Measurements from ENCODE around the gene FAM120C. TPM values are rescaled to one million over a fixed set of nuclear protein-coding genes. Genes with fewer than 3 reads are reported as not detected.

The FAM120C gene
- total RNA-seq, 2 donors from 2014 or later, result 10.5 to 14.9 TPM

DNA sequence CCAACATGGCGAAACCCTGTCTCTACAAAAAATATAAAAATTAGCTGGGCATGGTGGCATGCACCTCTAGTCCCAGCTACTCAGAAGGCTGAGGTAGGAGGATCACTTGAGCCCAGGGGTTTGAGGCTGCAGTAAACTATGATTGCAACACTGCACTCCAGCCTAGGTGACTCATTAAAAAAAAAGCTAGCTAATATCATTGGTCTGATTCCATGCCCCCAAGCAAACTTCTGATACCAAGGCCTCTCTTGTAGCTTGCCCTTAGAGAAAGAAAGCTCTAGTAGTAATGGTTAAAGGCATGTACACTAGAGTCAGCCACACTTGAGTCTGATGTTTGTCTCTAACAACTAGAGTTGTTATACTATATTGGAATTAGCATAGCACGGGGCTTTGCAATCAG, 106.2 kb downstream of the FAM120C start:
- H3K27ac ChIP-seq, result no peak overlapping the region
- no peak overlapping the region for H3K4me3 ChIP-seq
- no peak for DNase-seq (ENCODE audit: low spot score)
- intact Hi-C loops (cut with DNase I), result no loop called here
- H3K36me3 ChIP-seq, result no peaks in the 10 kb centered on the region
- H3K4me1 ChIP-seq (replicated peaks), result no peaks in the 10 kb centered on the region
- 96% methylated on average over 2 of the region's 2 CpGs for WGBS
- no peak for TF ChIP-seq POLR2A (IDR thresholded peaks at IDR 0.05)
- no peak for TF ChIP-seq POLR2AphosphoS5 (IDR thresholded peaks at IDR 0.05)
- no peaks in the 10 kb centered on the region for H3K9me3 ChIP-seq
- no peaks in the 10 kb centered on the region for H3K27me3 ChIP-seq (replicated peaks; ENCODE audit: insufficient read depth)

GRCh38 chrX:54074826-54075225, 108.2 kb downstream of the FAM120C start:
- Histone ChIP-seq H3K9me3 (no peaks in the 10 kb centered on the region), H3K36me3 (no peaks in the 10 kb centered on the region), H3K27ac (no peak overlapping the region), H3K27me3 (replicated peaks; ENCODE audit: insufficient read depth) (no peaks in the 10 kb centered on the region), H3K4me3 (no peak overlapping the region), H3K4me1 (replicated peaks) (no peaks in the 10 kb centered on the region)
- no peak for DNase-seq (ENCODE audit: low spot score)
- WGBS, result 94% methylated on average over 6 of the region's 6 CpGs
- TF ChIP-seq POLR2A (IDR thresholded peaks at IDR 0.05), result no peak
- TF ChIP-seq, protein P1, sequence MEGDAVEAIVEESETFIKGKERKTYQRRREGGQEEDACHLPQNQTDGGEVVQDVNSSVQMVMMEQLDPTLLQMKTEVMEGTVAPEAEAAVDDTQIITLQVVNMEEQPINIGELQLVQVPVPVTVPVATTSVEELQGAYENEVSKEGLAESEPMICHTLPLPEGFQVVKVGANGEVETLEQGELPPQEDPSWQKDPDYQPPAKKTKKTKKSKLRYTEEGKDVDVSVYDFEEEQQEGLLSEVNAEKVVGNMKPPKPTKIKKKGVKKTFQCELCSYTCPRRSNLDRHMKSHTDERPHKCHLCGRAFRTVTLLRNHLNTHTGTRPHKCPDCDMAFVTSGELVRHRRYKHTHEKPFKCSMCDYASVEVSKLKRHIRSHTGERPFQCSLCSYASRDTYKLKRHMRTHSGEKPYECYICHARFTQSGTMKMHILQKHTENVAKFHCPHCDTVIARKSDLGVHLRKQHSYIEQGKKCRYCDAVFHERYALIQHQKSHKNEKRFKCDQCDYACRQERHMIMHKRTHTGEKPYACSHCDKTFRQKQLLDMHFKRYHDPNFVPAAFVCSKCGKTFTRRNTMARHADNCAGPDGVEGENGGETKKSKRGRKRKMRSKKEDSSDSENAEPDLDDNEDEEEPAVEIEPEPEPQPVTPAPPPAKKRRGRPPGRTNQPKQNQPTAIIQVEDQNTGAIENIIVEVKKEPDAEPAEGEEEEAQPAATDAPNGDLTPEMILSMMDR (IDR thresholded peaks at IDR 0.05), result no peak
- TF ChIP-seq POLR2AphosphoS5 (IDR thresholded peaks at IDR 0.05), result no peak
- intact Hi-C loops (cut with DNase I), result no loop called here

- Histone ChIP-seq H3K36me3 (no peaks in the 10 kb centered on the region), H3K9me3 (no peaks in the 10 kb centered on the region), H3K4me3 (no peak overlapping the region), H3K27me3 (replicated peaks; ENCODE audit: insufficient read depth) (no peaks in the 10 kb centered on the region), H3K27ac (no peak overlapping the region), H3K4me1 (replicated peaks) (no peaks in the 10 kb centered on the region)
- TF ChIP-seq POLR2AphosphoS5 (IDR thresholded peaks at IDR 0.05) (no peak), POLR2A (IDR thresholded peaks at IDR 0.05) (no peak)
- TF ChIP-seq, protein P1 (IDR thresholded peaks at IDR 0.05), result no peak
- intact Hi-C loops (cut with DNase I), result no loop called here
- WGBS, result 90% methylated on average over 2 of the region's 2 CpGs
- no peak for DNase-seq (ENCODE audit: low spot score)
These were observed 115.3 kb downstream of the FAM120C start for GRCh38 chrX:54067766-54068165.

GRCh38 chrX:54066841-54067240, 116.2 kb downstream of the FAM120C start:
- H3K27ac ChIP-seq, result no peak overlapping the region
- TF ChIP-seq, protein P1 (IDR thresholded peaks at IDR 0.05), result no peak
- TF ChIP-seq POLR2AphosphoS5 (IDR thresholded peaks at IDR 0.05), result no peak
- TF ChIP-seq POLR2A (IDR thresholded peaks at IDR 0.05), result no peak
- H3K4me1 ChIP-seq (replicated peaks), result no peaks in the 10 kb centered on the region
- intact Hi-C loops (cut with DNase I), result no loop called here
- H3K9me3 ChIP-seq, result no peaks in the 10 kb centered on the region
- no peaks in the 10 kb centered on the region for H3K36me3 ChIP-seq
- no peak overlapping the region for H3K4me3 ChIP-seq
- H3K27me3 ChIP-seq (replicated peaks; ENCODE audit: insufficient read depth), result no peaks in the 10 kb centered on the region
- DNase-seq (ENCODE audit: low spot score), result no peak

DNA sequence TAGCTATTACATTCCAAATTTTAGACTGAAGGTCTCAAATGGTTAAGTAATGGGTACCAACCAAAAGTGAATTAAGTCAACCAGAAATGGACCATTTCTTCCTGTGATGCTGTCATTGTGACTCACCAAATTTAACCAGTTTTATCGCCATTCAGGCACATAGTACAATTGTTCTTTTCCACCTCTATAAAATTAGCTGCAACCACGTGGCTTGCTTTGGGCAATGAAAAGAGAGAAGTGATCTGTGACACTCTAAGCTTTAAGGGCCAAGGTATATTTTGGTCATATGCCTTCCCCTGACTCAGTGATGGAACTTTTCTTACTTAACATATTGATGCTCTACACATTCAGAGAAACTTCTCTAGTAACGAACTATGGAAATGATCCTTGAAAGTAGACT, 118.5 kb downstream of the FAM120C start:
- Histone ChIP-seq H3K4me1 (replicated peaks) (no peaks in the 10 kb centered on the region), H3K36me3 (no peaks in the 10 kb centered on the region), H3K27ac (no peak overlapping the region), H3K27me3 (replicated peaks; ENCODE audit: insufficient read depth) (no peaks in the 10 kb centered on the region), H3K4me3 (no peak overlapping the region), H3K9me3 (no peaks in the 10 kb centered on the region)
- no peak for DNase-seq (ENCODE audit: low spot score)
- 66% methylated on average over 3 of the region's 3 CpGs for WGBS
- intact Hi-C loops (cut with DNase I), result no loop called here
- no peak for TF ChIP-seq POLR2AphosphoS5 (IDR thresholded peaks at IDR 0.05)
- no peak for TF ChIP-seq POLR2A (IDR thresholded peaks at IDR 0.05)
- TF ChIP-seq, protein P1 (IDR thresholded peaks at IDR 0.05), result no peak

Data from prostate gland (tissue), 2 donors.